GM13977 (cell line): Measurements from ENCODE around the gene TAS1R1.

Experiments used
- DNase-seq: peaks from one replicate; pipeline ENCODE4 v3.0.0; 2012; ENCODE audit warnings: low spot score
- CTCF ChIP-seq: IDR thresholded peaks from 2 replicates; pipeline ENCODE4 v1.5.1; 2012; ENCODE audit warnings: mild to moderate bottlenecking, control low read depth; ENCODE audit not compliant: insufficient read depth; ENCODE audit errors: extremely low read depth, missing control alignments
- in situ Hi-C: fragments of 300-500 bp; cut with MboI; formaldehyde crosslinking; loops from one replicate; pipeline ENCODE4 v1.12.0; 2022; ENCODE audit warnings: low sequenced_read_pairs, low pct_unique_long_range_greater_than_20kb, mixed read lengths, inconsistent platforms; ENCODE audit not compliant: unreplicated experiment

The TAS1R1 gene

DNA sequence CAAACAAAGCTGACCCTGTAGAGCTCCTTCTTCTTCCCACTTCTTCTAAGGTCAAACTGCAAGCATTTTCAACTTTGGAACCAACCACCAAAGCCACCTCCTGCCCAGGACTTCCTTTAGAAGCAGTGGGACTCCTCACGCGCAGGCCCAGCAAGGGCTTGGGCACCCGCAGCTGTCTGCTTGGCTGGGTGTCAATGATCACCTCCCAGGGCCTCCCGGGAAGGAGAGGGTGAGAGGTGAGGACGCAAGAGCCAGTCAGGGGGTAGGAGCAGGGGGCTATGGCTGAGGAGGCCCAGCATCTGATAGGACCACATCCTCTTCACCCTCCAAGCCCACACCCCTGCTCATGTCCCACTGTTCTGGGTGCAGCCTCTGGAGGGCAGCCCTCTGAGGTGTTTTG, 37.3 kb downstream of the TAS1R1 start:
- in situ Hi-C loops: no loop called here
- no peak for DNase-seq
- no peak for TF ChIP-seq CTCF

DNA sequence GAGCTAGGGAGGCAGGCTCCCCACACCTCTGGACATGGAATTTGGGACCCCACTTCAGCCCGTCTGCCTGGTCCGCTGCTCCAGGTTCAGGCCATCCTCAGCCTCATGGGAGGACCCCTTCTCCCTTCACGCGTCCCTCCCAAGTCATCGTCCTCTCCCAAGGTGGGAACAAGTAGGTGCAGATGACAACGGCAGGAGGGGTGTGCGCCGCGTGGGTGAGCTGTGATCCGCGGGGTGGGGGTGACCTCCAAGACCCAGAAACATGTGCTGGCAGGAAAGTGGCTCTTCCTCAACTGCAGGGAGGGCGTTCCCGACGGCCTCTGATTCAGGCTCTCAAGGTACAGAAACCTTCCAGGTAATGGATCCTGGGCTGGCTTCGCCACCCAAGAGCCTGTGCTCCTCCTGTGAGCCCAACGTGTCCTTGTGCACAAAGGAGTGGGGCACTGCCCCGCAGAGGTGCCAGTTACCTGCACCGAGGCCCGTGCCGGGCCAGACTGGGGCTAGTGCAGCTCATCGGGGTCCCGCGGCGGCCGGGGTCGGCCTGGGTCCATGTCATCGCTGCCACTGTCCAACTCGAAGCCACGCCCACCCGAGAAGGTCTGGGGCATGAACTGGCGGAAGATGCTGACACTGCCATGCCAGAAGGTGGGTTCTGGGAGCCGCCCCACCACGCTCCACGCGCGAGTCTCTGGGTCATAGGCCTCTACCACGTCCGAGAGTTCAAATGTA, 37.9 kb downstream of the TAS1R1 start:
- in situ Hi-C loops: no loop called here
- no peak for DNase-seq
- TF ChIP-seq CTCF: no peak

- no peak for DNase-seq
- TF ChIP-seq CTCF: no peak
- in situ Hi-C loops: no loop called here
These were observed 38.7 kb downstream of the TAS1R1 start for GRCh38 chr1:6593810-6594209.

GRCh38 chr1:6594977-6595740, 40.1 kb downstream of the TAS1R1 start:
- no peak for DNase-seq
- in situ Hi-C loops: no loop called here
- TF ChIP-seq CTCF: no peak

DNA sequence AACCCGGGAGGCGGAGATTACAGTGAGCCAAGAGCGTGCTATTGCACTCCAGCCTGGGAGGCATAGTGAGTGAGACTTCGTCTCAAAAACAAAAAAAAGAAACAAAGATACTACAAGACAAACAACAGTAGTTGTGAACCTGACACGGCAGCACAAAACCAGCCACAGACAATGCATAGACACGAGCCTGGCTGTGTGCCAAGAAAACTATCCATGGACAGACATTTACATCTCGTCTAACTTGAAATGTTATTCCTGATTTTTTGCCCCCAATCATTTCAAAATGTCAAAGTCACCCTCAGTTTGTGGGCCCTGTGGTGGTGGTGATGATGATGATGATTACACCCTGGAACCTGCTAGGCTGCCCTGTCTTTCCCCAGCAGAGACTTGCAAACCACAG, 41.2 kb downstream of the TAS1R1 start:
- TF ChIP-seq CTCF: no peak
- no peak for DNase-seq
- in situ Hi-C loops: no loop called here

DNA sequence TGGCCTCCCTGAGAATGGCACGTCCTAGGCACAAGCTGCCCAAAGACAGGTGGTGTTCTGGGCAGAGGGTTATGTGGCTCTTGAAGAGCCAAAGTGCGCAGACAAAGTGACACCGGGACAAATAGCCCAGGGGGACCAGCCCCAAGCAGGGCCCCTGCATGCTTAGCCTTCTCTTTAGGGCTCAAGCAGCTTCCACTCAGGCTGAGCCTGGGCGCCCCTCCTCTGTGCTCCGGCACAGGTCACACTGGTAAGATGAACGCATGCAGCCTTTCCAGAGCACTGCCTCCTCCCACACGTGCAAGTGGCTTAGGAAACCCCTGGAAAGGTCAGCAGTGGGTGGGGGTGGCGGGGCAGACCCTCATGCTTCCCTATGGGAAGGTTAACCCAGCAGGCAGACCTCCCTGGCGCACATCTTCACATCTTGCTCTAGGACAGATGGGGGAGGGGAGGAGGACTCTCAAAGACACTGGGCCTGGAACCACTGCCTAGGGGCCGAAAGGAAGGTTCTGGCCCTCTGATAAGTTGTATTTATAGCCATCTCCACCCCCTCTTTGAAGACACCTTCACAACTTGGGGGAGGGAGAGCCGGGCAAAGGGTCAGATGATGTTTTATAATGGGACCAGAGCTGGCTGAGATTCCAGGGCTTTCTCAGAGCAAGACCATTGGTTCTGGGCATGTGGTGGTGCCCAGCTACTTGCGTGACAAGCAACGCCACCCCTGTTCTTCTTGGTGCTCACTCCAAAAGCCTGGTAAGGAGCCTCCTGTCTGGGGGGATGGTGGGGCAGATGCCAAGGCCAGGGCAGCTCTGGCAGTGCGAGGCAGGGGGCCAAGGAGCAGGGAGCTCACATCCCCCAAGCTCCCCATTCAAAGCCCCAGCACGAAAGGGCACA, 42.0 kb downstream of the TAS1R1 start:
- no peak for TF ChIP-seq CTCF
- in situ Hi-C loops: no loop called here
- no peak for DNase-seq
